GM12865 (cell line): ENCODE data around the gene SFXN3.
"Not testable (repeated sequence)": the region's sequence is repeated elsewhere in the genome, so short reads cannot be mapped to it uniquely, and the experiment has no call there.

Experiments used
- DNase-seq: peaks from one replicate; pipeline ENCODE4 v3.0.0; 2010; ENCODE audit warnings: low read depth
- H3K4me3 ChIP-seq: 2 replicates; pipeline ENCODE4 v1.5.1; 2011; ENCODE audit warnings: mild to moderate bottlenecking, low read depth, low read length, control low read depth
- CTCF ChIP-seq: IDR thresholded peaks from 2 replicates; pipeline ENCODE4 v1.5.1; 2011; ENCODE audit warnings: low read length, control low read depth, low read depth, inconsistent platforms; ENCODE audit not compliant: insufficient read depth; ENCODE audit errors: missing control alignments

Gene SFXN3

GRCh38 chr10:101031796-101032636 is 982 bp downstream of the SFXN3 start:
- TF ChIP-seq CTCF: no peak
- peak; percentile 45 for DNase-seq
- peak overlapping the region; percentile 56 for H3K4me3 ChIP-seq

DNA sequence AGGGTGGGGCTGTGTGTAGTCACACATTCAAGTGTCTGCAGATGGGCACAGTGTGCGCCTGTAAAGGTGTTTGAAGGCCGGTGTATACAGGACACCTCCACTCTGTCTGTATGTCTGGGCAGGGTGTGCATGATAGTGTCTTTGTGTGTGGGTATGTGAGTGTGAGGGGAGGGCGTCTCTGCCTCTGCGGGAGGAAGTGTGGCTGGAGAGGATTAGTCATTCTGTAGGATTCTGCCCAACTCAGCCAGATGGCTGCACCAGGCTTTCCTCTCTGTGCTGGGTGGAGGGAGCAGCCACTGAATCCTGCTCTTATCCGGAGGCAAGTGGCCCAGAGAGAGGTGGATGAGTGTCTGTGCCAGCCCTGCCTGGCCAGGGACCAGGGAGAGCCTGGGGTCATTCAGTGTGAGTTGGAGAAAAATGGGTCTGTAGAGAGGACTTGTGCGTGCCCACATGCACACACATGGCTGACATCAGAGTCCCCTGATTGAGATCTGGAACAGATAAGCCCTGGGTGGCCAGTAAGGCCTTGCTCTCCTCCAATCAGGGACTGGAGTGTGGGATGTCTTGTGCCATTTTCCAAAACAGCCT is 1.7 kb downstream of the SFXN3 start:
- TF ChIP-seq CTCF: no peak
- no peak overlapping the region; the same call in 1 of the 2 replicates for H3K4me3 ChIP-seq
- DNase-seq: no peak

DNA sequence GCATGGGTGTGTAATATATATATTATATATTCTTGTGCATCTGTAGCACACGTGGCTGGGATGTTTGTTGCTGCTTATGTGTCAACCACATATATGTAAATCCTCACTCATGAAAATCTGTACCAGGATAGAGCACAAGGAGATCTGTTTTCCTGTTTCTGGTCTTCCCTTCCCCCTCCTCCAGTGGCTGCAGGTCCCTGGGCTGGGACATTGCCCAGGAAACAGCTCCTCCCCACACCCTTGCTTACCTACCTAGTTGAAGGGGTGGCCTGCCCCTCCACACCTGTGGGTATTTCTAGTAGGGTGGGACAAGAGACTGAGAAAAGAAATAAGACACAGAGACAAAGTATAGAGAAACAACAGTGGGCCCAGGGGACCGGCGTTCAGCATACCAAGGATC is 2.2 kb downstream of the SFXN3 start:
- TF ChIP-seq CTCF: no peak
- DNase-seq: no peak
- no peak overlapping the region for H3K4me3 ChIP-seq

DNA sequence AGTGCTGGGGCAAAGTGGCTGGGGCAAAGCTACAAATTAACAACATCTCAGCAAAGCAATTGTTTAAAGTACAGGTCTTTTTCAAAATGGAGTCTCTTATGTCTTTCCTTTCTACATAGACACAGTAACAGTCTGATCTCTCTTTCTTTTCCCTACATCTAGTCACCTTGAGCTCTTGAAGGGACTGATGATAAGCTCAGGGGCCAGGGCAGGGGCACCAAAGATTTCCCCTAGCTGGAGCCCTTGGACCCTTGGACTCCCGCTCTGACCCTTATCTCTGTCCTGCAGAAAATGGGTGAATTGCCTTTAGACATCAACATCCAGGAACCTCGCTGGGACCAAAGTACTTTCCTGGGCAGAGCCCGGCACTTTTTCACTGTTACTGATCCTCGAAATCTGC is 3.4 kb downstream of the SFXN3 start:
- H3K4me3 ChIP-seq, DNase-seq: not testable (repeated sequence)

DNA sequence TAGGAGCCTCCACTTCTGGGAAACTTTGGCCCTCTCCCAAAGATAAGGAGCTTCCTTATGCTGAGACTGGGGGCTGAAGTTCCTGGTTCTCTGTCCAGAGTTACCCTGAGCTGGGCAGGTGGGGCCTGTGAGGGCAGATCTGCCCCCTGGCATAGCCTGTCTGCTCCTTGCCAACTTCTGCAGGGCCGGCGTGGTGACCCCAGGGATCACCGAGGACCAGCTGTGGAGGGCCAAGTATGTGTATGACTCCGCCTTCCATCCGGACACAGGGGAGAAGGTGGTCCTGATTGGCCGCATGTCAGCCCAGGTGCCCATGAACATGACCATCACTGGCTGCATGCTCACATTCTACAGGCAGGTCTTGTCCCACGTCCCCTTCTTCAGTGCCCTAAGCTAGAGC is 4.3 kb downstream of the SFXN3 start:
- no peak for TF ChIP-seq CTCF
- no peak for DNase-seq
- no peak overlapping the region for H3K4me3 ChIP-seq

DNA sequence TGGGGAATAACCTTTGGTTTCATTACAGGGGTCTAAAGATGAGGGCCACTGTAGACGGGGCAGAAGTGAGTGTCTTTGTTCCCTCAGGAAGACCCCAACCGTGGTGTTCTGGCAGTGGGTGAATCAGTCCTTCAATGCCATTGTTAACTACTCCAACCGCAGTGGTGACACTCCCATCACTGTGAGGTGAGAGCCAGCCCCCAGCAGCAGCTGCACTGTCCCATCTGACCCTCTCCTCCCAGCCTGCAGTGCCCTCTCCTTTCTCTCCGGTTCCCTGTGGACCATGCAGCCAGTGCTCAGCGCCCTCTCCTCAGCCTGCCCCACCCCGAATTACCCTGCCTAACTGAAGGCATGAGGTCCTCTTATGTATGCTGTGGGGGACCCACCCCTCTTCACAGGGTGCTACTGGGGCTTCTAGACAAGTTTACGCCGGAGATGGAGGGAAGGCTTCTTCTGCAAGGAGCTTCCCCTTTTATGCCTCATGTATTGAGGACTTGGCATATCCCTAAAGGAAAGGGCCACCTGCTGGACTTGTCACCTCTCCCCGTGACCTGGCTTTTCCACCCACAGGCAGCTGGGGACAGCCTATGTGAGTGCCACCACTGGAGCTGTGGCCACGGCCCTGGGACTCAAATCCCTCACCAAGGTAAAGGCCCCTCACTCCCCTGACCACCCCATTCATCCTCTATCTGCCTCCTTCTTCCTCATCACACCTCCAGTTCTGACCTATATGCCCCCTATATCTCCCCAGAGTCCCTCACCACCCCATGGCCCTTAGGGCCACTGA is 5.1 kb downstream of the SFXN3 start:
- no peak for DNase-seq
- no peak overlapping the region for H3K4me3 ChIP-seq
- TF ChIP-seq CTCF: no peak

DNA sequence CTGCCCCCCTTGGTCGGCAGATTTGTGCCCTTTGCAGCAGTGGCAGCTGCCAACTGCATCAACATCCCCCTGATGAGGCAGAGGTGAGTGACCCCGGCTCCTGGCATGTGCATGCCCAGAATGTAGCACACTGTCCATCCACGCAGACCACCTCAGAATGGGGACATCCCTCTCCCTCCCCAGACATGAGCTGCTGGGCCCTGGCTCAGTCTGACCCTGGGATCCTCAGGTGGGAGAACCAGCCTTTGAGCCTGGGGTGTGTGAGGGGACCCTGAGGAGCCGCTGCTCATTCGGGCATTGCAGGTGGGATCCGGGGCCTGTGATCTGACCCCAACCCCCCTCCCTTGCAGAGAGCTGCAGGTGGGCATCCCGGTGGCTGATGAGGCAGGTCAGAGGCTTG is 5.7 kb downstream of the SFXN3 start:
- DNase-seq: no peak
- TF ChIP-seq CTCF: no peak
- no peak overlapping the region for H3K4me3 ChIP-seq
